Liver (tissue), 9 donors: ENCODE data around the gene SNRPA. TPM values are rescaled to one million over a fixed set of nuclear protein-coding genes. Genes with fewer than 3 reads are reported as not detected.

ENCODE experiments used
- DNase-seq: peaks from one replicate; pipeline ENCODE4 v3.0.0-alpha.2; 2017; ENCODE audit warnings: low spot score
- H3K27ac ChIP-seq, 2 donors: one replicate each; pipeline ENCODE4 v1.7.0; 2013; ENCODE audit warnings: inconsistent platforms in 2 of 2, low read length in 2 of 2, control low read depth in 1 of 2, low read depth in 1 of 2, mild to moderate bottlenecking in 1 of 2
- H3K27me3 ChIP-seq, 4 donors: one replicate each; pipeline versions ENCODE4 v1.6.1 to v1.7.0; 2013; ENCODE audit warnings: low read length in 3 of 4, inconsistent platforms in 1 of 4, mild to moderate bottlenecking in 1 of 4, moderate library complexity in 1 of 4; ENCODE audit not compliant: control insufficient read depth in 4 of 4, insufficient read depth in 4 of 4
- H3K36me3 ChIP-seq, 4 donors: one replicate each; pipeline versions ENCODE4 v1.6.1 to v1.7.0; 2013; ENCODE audit warnings: low read length in 3 of 4, mild to moderate bottlenecking in 3 of 4, low read depth in 1 of 4, moderate library complexity in 1 of 4; ENCODE audit not compliant: control insufficient read depth in 4 of 4, insufficient read depth in 3 of 4
- H3K4me1 ChIP-seq, 4 donors: one replicate each; pipeline versions ENCODE4 v1.6.1 to v1.7.0; 2013; ENCODE audit warnings: low read length in 3 of 4, mild to moderate bottlenecking in 3 of 4, moderate library complexity in 1 of 4; ENCODE audit not compliant: control insufficient read depth in 4 of 4, insufficient read depth in 4 of 4
- H3K4me3 ChIP-seq, 3 donors: one replicate each; pipeline versions ENCODE4 v1.6.1 to v1.7.0; 2013; ENCODE audit warnings: low read length in 3 of 3, control low read depth in 1 of 3, low read depth in 1 of 3, mild to moderate bottlenecking in 1 of 3
- H3K9ac ChIP-seq, 2 donors: one replicate each; pipeline ENCODE4 v1.7.0; 2013; ENCODE audit warnings: low read length in 2 of 2, mild to moderate bottlenecking in 2 of 2, moderate library complexity in 2 of 2, control low read depth in 1 of 2, low read depth in 1 of 2
- H3K9me3 ChIP-seq, 4 donors: one replicate each; pipeline versions ENCODE4 v1.6.1 to v1.7.0; 2013; ENCODE audit warnings: low read length in 3 of 4; ENCODE audit not compliant: control insufficient read depth in 4 of 4
- ATF3 ChIP-seq: IDR thresholded peaks from 2 replicates; pipeline ENCODE4 v1.6.1; 2016; ENCODE audit warnings: antibody characterized with exemption
- CTCF ChIP-seq: fragments of 150-350 bp; IDR thresholded peaks from 2 replicates; pipeline ENCODE4 v1.5.1; 2017; ENCODE audit warnings: improper control_type of control experiment, low read depth, low read length; ENCODE audit not compliant: missing input control
- EGR1 ChIP-seq, 2 donors: IDR thresholded peaks; 2 replicates each; pipeline ENCODE4 v1.6.1; 2016 to 2018; ENCODE audit warnings: antibody characterized with exemption in 2 of 2, low read depth in 2 of 2
- FOXA2 ChIP-seq: IDR thresholded peaks from 2 replicates; pipeline ENCODE4 v1.6.1; 2016; ENCODE audit warnings: antibody characterized with exemption
- GABPA ChIP-seq, 2 donors: IDR thresholded peaks in 1 of 2; conservative IDR thresholded peaks in 1 of 2; 2 replicates each; pipeline ENCODE4 v1.6.1; 2016; ENCODE audit warnings: antibody characterized with exemption in 2 of 2, mild to moderate bottlenecking in 1 of 2, moderate library complexity in 1 of 2
- HNF4A ChIP-seq, 2 donors: conservative IDR thresholded peaks; 2 replicates each; pipeline ENCODE4 v1.6.1; 2016; ENCODE audit warnings: antibody characterized with exemption in 2 of 2, mild to moderate bottlenecking in 2 of 2
- HNF4G ChIP-seq: IDR thresholded peaks from 2 replicates; pipeline ENCODE4 v1.6.1; 2016; ENCODE audit warnings: antibody characterized with exemption
- JUND ChIP-seq, 2 donors: IDR thresholded peaks; 2 replicates each; pipeline ENCODE4 v1.6.1; 2016; ENCODE audit warnings: antibody characterized with exemption in 2 of 2
- MAX ChIP-seq: IDR thresholded peaks from 2 replicates; pipeline ENCODE4 v1.6.1; 2016; ENCODE audit warnings: antibody characterized with exemption
- NR2F2 ChIP-seq: IDR thresholded peaks from 2 replicates; pipeline ENCODE4 v1.6.1; 2016; ENCODE audit warnings: antibody characterized with exemption
- RAD21 ChIP-seq, 2 donors: IDR thresholded peaks; 2 replicates each; pipeline ENCODE4 v1.6.1; 2016; ENCODE audit warnings: antibody characterized with exemption in 2 of 2, mild to moderate bottlenecking in 2 of 2
- REST ChIP-seq: IDR thresholded peaks from 2 replicates; pipeline ENCODE4 v1.6.1; 2016; ENCODE audit warnings: antibody characterized with exemption, mild to moderate bottlenecking
- RXRA ChIP-seq, 2 donors: IDR thresholded peaks; 2 replicates each; pipeline ENCODE4 v1.6.1; 2017 to 2018; ENCODE audit warnings: antibody characterized with exemption in 2 of 2, mild to moderate bottlenecking in 1 of 2
- TAF1 ChIP-seq: conservative IDR thresholded peaks from 2 replicates; pipeline ENCODE4 v1.6.1; 2016; ENCODE audit warnings: antibody characterized with exemption, mild to moderate bottlenecking
- ZBTB33 ChIP-seq: IDR thresholded peaks from 2 replicates; pipeline ENCODE4 v1.6.1; 2016; ENCODE audit warnings: antibody characterized with exemption
- WGBS: extraction: QIAGEN DNeasy Blood & Tissue Kit; methylation state at CpG from one replicate; pipeline ENCODE4 v1.1.7; 2013; 5-methylcytosine and 5-hydroxymethylcytosine counted together
- polyA plus RNA-seq, 2 donors: library from polyadenylated mRNA; stranded (reverse) in 1 of 2; unstranded in 1 of 2; fragments of 200-250 nt in 1 of 2; fragments of >200 nt in 1 of 2; fragmentation: Nextera tagmentation in 1 of 2; extraction: Ambion mirVana in 1 of 2; gene quantifications; one replicate each; pipeline versions ENCODE4 v1.2.1 to v1.2.3, GENCODE V29; 2013 to 2015
- total RNA-seq, 2 donors: library from RNA; depleted of rRNA; stranded (reverse); fragments of >200 nt; gene quantifications; one replicate each; pipeline ENCODE4 v1.2.3, GENCODE V29; 2014
- donor health status: healthy.
- donor health status: healthy.
- donor health status: healthy.
- donor health status: healthy.
- donor health status: healthy.

The SNRPA gene
- total and polyA plus RNA-seq, 4 donors: 11.8 to 27.1 (median 17.0) TPM

- WGBS: 95% methylated on average over 10 of the region's 10 CpGs
- DNase-seq: no peak
- H3K4me3 ChIP-seq: no peak overlapping the region
- H3K36me3 ChIP-seq: peaks cover 0 to 17% (median 9%) of the 10 kb centered on the region in 4 donors
- no peak overlapping the region for H3K27ac ChIP-seq
- no peak overlapping the region for H3K9ac ChIP-seq
- no peaks in the 10 kb centered on the region for H3K9me3 ChIP-seq
- no peak for TF ChIP-seq HNF4G
- TF ChIP-seq ATF3: no peak
- TF ChIP-seq JUND (IDR thresholded peaks at IDR 0.05): no peak
- H3K27me3 ChIP-seq: no peaks in the 10 kb centered on the region
- peaks cover 0 to 8% (median 3%) of the 10 kb centered on the region in 4 donors for H3K4me1 ChIP-seq
These were observed 7.1 kb upstream of the SNRPA start for GRCh38 chr19:40743926-40744325.

- Histone ChIP-seq H3K4me1 (peaks cover 3 to 16% (median 10%) of the 10 kb centered on the region in 4 donors), H3K9me3 (no peaks in the 10 kb centered on the region), H3K4me3 (no peak overlapping the region), H3K9ac (no peak overlapping the region), H3K36me3 (peaks cover 0 to 8% (median 2%) of the 10 kb centered on the region in 4 donors), H3K27me3 (no peaks in the 10 kb centered on the region), H3K27ac (no peak overlapping the region)
- DNase-seq: no peak
- no peak for TF ChIP-seq RXRA (IDR thresholded peaks at IDR 0.05)
- TF ChIP-seq GABPA (IDR thresholded peaks at IDR 0.05 in 1 of 2, conservative IDR thresholded peaks at IDR 0.05 in 1 of 2): no peak
- no peak for TF ChIP-seq HNF4G
- no peak for TF ChIP-seq NR2F2
- TF ChIP-seq RAD21 (IDR thresholded peaks at IDR 0.05): peak in 1 of 2 donors; percentile 59
- no peak for TF ChIP-seq ZBTB33
- no peak for TF ChIP-seq EGR1 (IDR thresholded peaks at IDR 0.05; ENCODE audit: low read depth in 2 of 2)
- TF ChIP-seq CTCF: peak; percentile 5
- TF ChIP-seq TAF1: no peak
- 83% methylated on average over 17 of the region's 17 CpGs for WGBS
These were observed 6.2 kb upstream of the SNRPA start for GRCh38 chr19:40744554-40745401.

GRCh38 chr19:40745402-40745780 is 5.6 kb upstream of the SNRPA start:
- H3K9ac ChIP-seq: no peak overlapping the region
- no peak overlapping the region for H3K4me3 ChIP-seq
- peaks cover 0 to 3% (median 0%) of the 10 kb centered on the region in 4 donors for H3K36me3 ChIP-seq
- no peaks in the 10 kb centered on the region for H3K27me3 ChIP-seq
- H3K9me3 ChIP-seq: no peaks in the 10 kb centered on the region
- WGBS: 79% methylated on average over 7 of the region's 7 CpGs
- peaks cover 3 to 17% (median 12%) of the 10 kb centered on the region in 4 donors for H3K4me1 ChIP-seq
- DNase-seq: no peak
- no peak overlapping the region for H3K27ac ChIP-seq
- no peak for TF ChIP-seq NR2F2
- no peak for TF ChIP-seq HNF4G
- TF ChIP-seq ZBTB33: no peak
- no peak for TF ChIP-seq RXRA (IDR thresholded peaks at IDR 0.05)
- no peak for TF ChIP-seq REST
- no peak for TF ChIP-seq TAF1
- no peak for TF ChIP-seq FOXA2
- TF ChIP-seq JUND (IDR thresholded peaks at IDR 0.05): no peak
- no peak for TF ChIP-seq ATF3
- TF ChIP-seq EGR1 (IDR thresholded peaks at IDR 0.05; ENCODE audit: low read depth in 2 of 2): no peak
- no peak for TF ChIP-seq HNF4A (conservative IDR thresholded peaks at IDR 0.05)
- no peak for TF ChIP-seq MAX
